Measurements from ENCODE around the gene SLC37A1. TPM values are rescaled to one million over a fixed set of nuclear protein-coding genes. Genes with fewer than 3 reads are reported as not detected.

SLC37A1 gene
- total RNA-seq, 1 experiment from 2014 or later: 11.2 TPM

GRCh38 chr21:42541618-42542017 lies 28.0 kb downstream of the SLC37A1 start:
- DNase-seq (ENCODE audit: low spot score): no peak
- CTCF ChIA-PET: no interaction called here
- Histone ChIP-seq H3K27me3 (replicated peaks; ENCODE audit: insufficient read depth, low read depth, low read length, poor library complexity) (no peaks in the 10 kb centered on the region), H3K27ac (ENCODE audit: low read depth, low read length, poor library complexity, severe bottlenecking) (no peak overlapping the region), H3K9me3 (ENCODE audit: low read depth, low read length, poor library complexity, severe bottlenecking) (no peaks in the 10 kb centered on the region), H3K36me3 (ENCODE audit: insufficient read depth, low read length, poor library complexity, severe bottlenecking) (no peaks in the 10 kb centered on the region), H3K4me1 (ENCODE audit: insufficient read depth, low read length, poor library complexity, severe bottlenecking) (peaks cover 4% of the 10 kb centered on the region), H3K4me3 (ENCODE audit: low read depth, low read length, poor library complexity, severe bottlenecking) (no peak overlapping the region)
- TF ChIP-seq CTCF (conservative IDR thresholded peaks at IDR 0.05; ENCODE audit: low read depth, low read length) (no peak), EZH2 (IDR thresholded peaks at IDR 0.05; ENCODE audit: borderline replicate concordance, low read depth, low read length, poor library complexity, severe bottlenecking) (no peak)
- POLR2A ChIA-PET (ENCODE audit: low non-redundant PET): no interaction called here
- BruUV-seq (replicated peaks): no TSS peak
- intact Hi-C loops (cut with micrococcal nuclease; ENCODE audit: unreplicated experiment): no loop called here

GRCh38 chr21:42542196-42542595 lies 28.5 kb downstream of the SLC37A1 start:
- BruUV-seq (replicated peaks): no TSS peak
- Histone ChIP-seq H3K4me1 (ENCODE audit: insufficient read depth, low read length, poor library complexity, severe bottlenecking) (peaks cover under 1% of the 10 kb centered on the region), H3K27me3 (replicated peaks; ENCODE audit: insufficient read depth, low read depth, low read length, poor library complexity) (no peaks in the 10 kb centered on the region), H3K36me3 (ENCODE audit: insufficient read depth, low read length, poor library complexity, severe bottlenecking) (no peaks in the 10 kb centered on the region), H3K9me3 (ENCODE audit: low read depth, low read length, poor library complexity, severe bottlenecking) (no peaks in the 10 kb centered on the region), H3K27ac (ENCODE audit: low read depth, low read length, poor library complexity, severe bottlenecking) (no peak overlapping the region), H3K4me3 (ENCODE audit: low read depth, low read length, poor library complexity, severe bottlenecking) (no peak overlapping the region)
- POLR2A ChIA-PET (ENCODE audit: low non-redundant PET): no interaction called here
- intact Hi-C loops (cut with micrococcal nuclease; ENCODE audit: unreplicated experiment): no loop called here
- CTCF ChIA-PET: no interaction called here
- DNase-seq (ENCODE audit: low spot score): no peak
- TF ChIP-seq CTCF (conservative IDR thresholded peaks at IDR 0.05; ENCODE audit: low read depth, low read length): no peak
- no peak for TF ChIP-seq EZH2 (IDR thresholded peaks at IDR 0.05; ENCODE audit: borderline replicate concordance, low read depth, low read length, poor library complexity, severe bottlenecking)

- BruUV-seq (replicated peaks): no TSS peak
- DNase-seq (ENCODE audit: low spot score): no peak
- Histone ChIP-seq H3K36me3 (ENCODE audit: insufficient read depth, low read length, poor library complexity, severe bottlenecking) (no peaks in the 10 kb centered on the region), H3K27me3 (replicated peaks; ENCODE audit: insufficient read depth, low read depth, low read length, poor library complexity) (no peaks in the 10 kb centered on the region), H3K27ac (ENCODE audit: low read depth, low read length, poor library complexity, severe bottlenecking) (no peak overlapping the region), H3K4me3 (ENCODE audit: low read depth, low read length, poor library complexity, severe bottlenecking) (no peak overlapping the region), H3K4me1 (ENCODE audit: insufficient read depth, low read length, poor library complexity, severe bottlenecking) (no peaks in the 10 kb centered on the region), H3K9me3 (ENCODE audit: low read depth, low read length, poor library complexity, severe bottlenecking) (no peaks in the 10 kb centered on the region)
- TF ChIP-seq CTCF (conservative IDR thresholded peaks at IDR 0.05; ENCODE audit: low read depth, low read length) (no peak), EZH2 (IDR thresholded peaks at IDR 0.05; ENCODE audit: borderline replicate concordance, low read depth, low read length, poor library complexity, severe bottlenecking) (no peak)
- ChIA-PET POLR2A (ENCODE audit: low non-redundant PET) (no interaction called here), CTCF (no interaction called here)
- intact Hi-C loops (cut with micrococcal nuclease; ENCODE audit: unreplicated experiment): no loop called here
Measured at GRCh38 chr21:42542596-42542995, 28.9 kb downstream of the SLC37A1 start.

All from A673 (cell line).